GM12801 (cell line): ENCODE results near the gene RILP.

ENCODE experiments used
- CTCF ChIP-seq: IDR thresholded peaks from one replicate; pipeline ENCODE4 v1.5.1; 2011; ENCODE audit warnings: control low read depth; ENCODE audit not compliant: insufficient read length; ENCODE audit errors: extremely low read depth

RILP gene

GRCh38 chr17:1612400-1612799 lies 37.3 kb downstream of the RILP start:
- no peak for TF ChIP-seq CTCF

DNA sequence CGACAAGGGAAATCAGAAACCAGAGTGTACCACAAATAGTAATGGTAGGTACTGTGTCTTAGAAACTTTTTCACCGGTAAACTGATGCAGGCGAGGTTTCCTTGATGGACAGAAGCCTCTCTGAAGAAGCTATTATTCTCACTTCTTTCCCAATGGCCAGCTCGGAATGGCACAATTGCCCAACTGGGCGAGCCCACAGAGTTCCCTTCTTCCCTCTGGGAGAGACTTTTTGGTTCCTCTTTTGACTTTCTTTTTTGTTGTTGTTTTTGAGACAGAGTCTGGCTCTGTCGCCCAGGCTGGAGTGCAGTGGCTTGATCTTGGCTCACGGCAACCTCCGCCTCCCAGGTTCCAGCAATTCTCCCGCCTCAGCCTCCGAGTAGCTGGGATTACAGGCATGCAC lies 38.0 kb downstream of the RILP start:
- TF ChIP-seq CTCF = no peak

DNA sequence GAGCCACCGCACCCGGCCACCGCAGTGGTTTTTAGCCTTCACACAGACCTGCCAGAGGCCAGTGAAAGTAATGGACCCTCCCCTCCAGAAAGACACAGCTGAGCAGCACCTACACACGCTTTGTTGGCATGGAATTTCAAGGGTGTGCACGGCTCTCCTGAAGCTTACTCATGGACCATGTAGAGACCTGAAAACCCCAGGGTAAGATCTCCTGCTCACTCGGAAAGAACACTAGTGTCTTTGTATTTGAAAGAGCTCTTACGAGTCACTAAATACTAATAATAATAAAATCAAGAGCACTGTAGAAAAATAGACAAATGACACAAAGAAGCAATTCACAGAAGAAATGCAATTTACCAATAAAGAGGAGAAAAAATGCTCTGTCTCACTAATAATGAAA lies 41.0 kb downstream of the RILP start:
- no peak for TF ChIP-seq CTCF

GRCh38 chr17:1607971-1608320 lies 41.7 kb downstream of the RILP start:
- no peak for TF ChIP-seq CTCF

DNA sequence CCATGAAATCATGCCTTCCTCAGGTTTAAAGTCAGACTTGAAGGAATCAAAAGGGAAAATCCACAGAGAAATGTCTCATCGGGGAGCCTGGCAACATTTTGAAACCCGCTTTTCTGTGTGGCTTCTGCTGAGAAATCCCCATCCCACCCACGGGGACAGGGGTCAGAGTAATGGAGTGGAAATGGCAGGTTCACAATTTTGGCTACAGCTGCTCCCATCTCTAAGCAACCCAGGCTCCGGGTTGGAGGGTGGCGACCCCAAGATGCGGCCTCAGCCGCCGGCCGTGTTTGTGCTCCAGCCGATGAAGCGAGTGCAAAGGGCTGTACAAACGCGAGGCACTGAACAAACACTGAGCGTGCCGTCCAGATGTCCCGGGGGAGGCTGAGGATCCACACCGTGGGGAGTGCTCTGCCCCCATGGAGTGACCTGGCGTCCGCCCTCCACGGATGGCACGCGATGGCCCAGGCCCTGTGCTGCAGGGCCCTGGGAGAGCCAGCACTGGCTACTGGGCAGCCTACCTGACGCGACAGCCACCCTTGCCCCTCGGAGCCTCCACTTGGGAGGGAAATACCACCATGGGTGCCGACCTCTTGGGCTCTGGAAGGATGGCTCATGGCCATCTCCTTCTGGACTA lies 43.2 kb downstream of the RILP start:
- no peak for TF ChIP-seq CTCF

GRCh38 chr17:1605681-1606351 lies 43.9 kb downstream of the RILP start:
- TF ChIP-seq CTCF = no peak

- TF ChIP-seq CTCF = no peak
These were observed 44.7 kb downstream of the RILP start for GRCh38 chr17:1604831-1605528.
